Bronchial epithelial cell (primary cell): ENCODE results near the gene GPD1. TPM values are rescaled to one million over a fixed set of nuclear protein-coding genes. Genes with fewer than 3 reads are reported as not detected.

Source experiments
- DNase-seq: peaks from one replicate; pipeline ENCODE4 v3.0.0-alpha.2; 2010; ENCODE audit warnings: low read depth
- FAIRE-seq: peaks from 2 replicates; lab custom pipeline; 2011; peaks lifted over from hg19 to GRCh38; lab: Jason Lieb, UNC
- H3K27me3 ChIP-seq: 2 replicates; pipeline ENCODE4 v1.5.1; 2011; ENCODE audit warnings: low read length; ENCODE audit not compliant: control insufficient read depth, insufficient read depth
- H3K36me3 ChIP-seq: 2 replicates; pipeline ENCODE4 v1.5.1; 2011; ENCODE audit warnings: low read length; ENCODE audit not compliant: control insufficient read depth, insufficient read depth
- H3K4me3 ChIP-seq: 2 replicates; pipeline ENCODE4 v1.5.1; 2011; ENCODE audit warnings: mild to moderate bottlenecking, low read depth, low read length, control low read depth
- total RNA-seq: library from RNA; depleted of rRNA; stranded (reverse); fragments of >200 nt; gene quantifications from 2 replicates; pipeline ENCODE4 v1.2.1, GENCODE V29; 2014
- TF ChIP-seq, protein P1 (sequence below): IDR thresholded peaks from 2 replicates; pipeline ENCODE4 v1.5.1; 2011; ENCODE audit warnings: mild to moderate bottlenecking, moderate library complexity, low read length, control low read depth, inconsistent platforms; ENCODE audit not compliant: insufficient read depth, severe bottlenecking

GPD1 gene
- total RNA-seq, 1 donor from 2014 or later, result 0.53 TPM

DNA sequence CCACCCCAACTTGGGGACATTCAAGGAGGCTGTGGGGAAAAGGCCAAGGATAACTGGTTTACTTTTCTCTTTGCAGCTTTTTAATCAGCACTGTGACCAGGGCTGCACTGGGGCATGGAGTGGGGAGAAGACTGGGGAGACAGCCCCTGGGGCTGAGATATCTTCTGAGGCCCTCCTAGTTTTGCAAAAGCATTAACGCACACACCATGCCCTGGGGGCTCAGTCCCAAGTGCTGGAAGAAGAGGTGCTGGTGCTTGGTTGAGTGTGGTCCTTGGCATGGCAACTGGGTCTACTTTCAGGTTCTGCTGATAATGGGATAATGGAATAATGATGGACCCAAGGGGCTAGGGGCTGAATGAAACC lies 28.0 kb upstream of the GPD1 start:
- no peaks in the 10 kb centered on the region for H3K27me3 ChIP-seq
- TF ChIP-seq, protein P1, sequence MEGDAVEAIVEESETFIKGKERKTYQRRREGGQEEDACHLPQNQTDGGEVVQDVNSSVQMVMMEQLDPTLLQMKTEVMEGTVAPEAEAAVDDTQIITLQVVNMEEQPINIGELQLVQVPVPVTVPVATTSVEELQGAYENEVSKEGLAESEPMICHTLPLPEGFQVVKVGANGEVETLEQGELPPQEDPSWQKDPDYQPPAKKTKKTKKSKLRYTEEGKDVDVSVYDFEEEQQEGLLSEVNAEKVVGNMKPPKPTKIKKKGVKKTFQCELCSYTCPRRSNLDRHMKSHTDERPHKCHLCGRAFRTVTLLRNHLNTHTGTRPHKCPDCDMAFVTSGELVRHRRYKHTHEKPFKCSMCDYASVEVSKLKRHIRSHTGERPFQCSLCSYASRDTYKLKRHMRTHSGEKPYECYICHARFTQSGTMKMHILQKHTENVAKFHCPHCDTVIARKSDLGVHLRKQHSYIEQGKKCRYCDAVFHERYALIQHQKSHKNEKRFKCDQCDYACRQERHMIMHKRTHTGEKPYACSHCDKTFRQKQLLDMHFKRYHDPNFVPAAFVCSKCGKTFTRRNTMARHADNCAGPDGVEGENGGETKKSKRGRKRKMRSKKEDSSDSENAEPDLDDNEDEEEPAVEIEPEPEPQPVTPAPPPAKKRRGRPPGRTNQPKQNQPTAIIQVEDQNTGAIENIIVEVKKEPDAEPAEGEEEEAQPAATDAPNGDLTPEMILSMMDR, result no peak
- H3K4me3 ChIP-seq, result no peak overlapping the region
- no peaks in the 10 kb centered on the region for H3K36me3 ChIP-seq
- DNase-seq (no peak), FAIRE-seq (no peak)

DNA sequence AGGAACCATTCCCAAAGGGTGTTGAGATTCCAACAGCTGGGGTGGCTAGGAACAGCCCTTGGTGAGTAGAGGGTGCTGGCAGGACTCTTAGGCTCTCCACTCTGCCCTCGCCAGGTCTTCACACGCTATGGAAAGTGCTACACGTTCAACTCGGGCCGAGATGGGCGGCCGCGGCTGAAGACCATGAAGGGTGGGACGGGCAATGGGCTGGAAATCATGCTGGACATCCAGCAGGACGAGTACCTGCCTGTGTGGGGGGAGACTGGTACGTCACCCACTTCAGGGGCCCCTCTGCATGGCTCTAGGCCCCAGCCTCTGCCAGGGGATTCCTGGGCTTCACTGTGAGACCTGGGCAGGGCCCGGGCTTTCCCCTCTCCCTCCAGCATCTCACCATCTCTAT lies 26.7 kb upstream of the GPD1 start:
- no peak for DNase-seq
- Histone ChIP-seq H3K36me3 (no peaks in the 10 kb centered on the region), H3K4me3 (no peak overlapping the region), H3K27me3 (no peaks in the 10 kb centered on the region)
- TF ChIP-seq, protein P1, result no peak
- no peak for FAIRE-seq

DNA sequence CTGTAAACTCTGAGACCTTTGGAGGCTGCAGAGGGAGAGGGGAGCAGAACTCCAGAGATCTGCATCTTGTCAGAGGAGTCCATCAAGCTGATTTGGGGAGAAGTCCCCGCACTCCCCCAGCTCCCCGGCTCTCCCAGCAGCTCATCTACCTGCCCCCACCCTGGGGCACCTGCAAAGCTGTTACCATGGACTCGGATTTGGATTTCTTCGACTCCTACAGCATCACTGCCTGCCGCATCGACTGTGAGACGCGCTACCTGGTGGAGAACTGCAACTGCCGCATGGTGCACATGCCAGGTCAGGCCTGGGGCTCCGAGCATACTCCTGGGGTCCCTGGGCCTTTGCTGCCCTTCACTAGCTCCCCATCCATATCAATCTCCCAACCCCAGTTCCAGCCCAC lies 25.5 kb upstream of the GPD1 start:
- no peaks in the 10 kb centered on the region for H3K27me3 ChIP-seq
- TF ChIP-seq, protein P1, result no peak
- DNase-seq (no peak), FAIRE-seq (no peak)
- no peak overlapping the region for H3K4me3 ChIP-seq
- H3K36me3 ChIP-seq, result no peaks in the 10 kb centered on the region

DNA sequence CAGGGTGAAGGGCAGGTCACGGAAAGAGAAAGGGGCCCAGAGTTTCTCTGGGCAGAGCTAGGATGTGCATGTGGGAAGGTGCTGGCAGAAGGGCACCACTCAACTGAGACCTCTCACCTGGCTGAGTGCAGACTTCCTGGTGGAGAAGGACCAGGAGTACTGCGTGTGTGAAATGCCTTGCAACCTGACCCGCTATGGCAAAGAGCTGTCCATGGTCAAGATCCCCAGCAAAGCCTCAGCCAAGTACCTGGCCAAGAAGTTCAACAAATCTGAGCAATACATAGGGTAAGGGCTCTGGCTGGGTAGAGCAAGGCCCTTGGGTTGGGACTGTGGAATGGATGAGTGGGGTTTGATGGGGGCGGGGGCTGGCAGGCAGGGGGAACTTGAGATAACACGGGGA lies 24.0 kb upstream of the GPD1 start:
- DNase-seq (no peak), FAIRE-seq (no peak)
- Histone ChIP-seq H3K4me3 (no peak overlapping the region), H3K36me3 (no peaks in the 10 kb centered on the region), H3K27me3 (no peaks in the 10 kb centered on the region)
- TF ChIP-seq, protein P1, result no peak

DNA sequence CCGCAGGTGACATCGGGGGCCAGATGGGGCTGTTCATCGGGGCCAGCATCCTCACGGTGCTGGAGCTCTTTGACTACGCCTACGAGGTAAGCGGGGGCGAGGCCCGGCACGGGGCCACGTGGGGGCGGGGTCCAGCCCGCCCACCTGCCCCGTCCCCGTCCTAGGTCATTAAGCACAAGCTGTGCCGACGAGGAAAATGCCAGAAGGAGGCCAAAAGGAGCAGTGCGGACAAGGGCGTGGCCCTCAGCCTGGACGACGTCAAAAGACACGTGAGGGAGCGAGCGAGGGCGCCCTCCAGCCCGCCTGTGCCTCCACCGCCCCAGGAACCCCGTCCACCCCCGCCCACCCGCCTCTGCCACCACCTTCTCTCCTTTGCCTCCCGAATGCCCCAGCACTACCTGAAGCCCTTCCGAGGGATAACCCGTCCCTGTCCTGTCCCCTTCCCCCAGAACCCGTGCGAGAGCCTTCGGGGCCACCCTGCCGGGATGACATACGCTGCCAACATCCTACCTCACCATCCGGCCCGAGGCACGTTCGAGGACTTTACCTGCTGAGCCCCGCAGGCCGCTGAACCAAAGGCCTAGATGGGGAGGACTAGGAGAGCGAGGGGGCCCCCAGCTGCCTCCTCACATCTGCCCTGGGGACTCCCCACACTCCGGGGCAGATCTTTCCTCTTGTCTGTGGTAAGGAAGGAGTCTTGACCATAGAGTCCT lies 22.6 kb upstream of the GPD1 start:
- H3K36me3 ChIP-seq, result no peaks in the 10 kb centered on the region
- no peaks in the 10 kb centered on the region for H3K27me3 ChIP-seq
- no peak overlapping the region for H3K4me3 ChIP-seq
- TF ChIP-seq, protein P1, result no peak
- no peak for DNase-seq
- no peak for FAIRE-seq

DNA sequence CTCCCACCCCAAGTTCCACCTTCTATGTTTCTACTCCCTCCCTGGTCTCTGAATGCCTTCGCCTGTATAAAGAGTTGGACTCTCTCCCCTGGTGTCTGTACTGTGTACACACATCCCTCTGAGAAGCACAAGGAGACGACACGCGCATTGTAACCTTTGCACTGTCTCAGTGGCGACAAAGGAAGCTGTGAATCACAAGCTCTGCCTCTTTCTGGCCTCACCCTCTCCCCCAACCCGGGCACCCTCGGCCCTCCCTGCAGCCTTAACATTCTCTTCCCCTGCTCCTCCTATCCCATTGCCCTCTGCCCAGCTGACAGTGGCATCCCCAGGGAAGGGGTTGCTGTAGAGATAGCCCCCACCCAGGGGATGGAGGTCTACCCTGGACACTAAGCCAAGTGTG lies 21.2 kb upstream of the GPD1 start:
- DNase-seq (no peak), FAIRE-seq (no peak)
- peaks cover 1% of the 10 kb centered on the region for H3K36me3 ChIP-seq
- TF ChIP-seq, protein P1, result no peak
- no peak overlapping the region for H3K4me3 ChIP-seq
- no peaks in the 10 kb centered on the region for H3K27me3 ChIP-seq
